IPS DF 6.9 (cell line): ENCODE measurements around the gene KIF15.

Experiments used
- DNase-seq: peaks from one replicate; pipeline ENCODE4 v3.0.0-alpha.2; 2013; ENCODE audit warnings: low read depth, low spot score
- H3K27ac ChIP-seq: one replicate; pipeline ENCODE4 v1.5.1; 2013; ENCODE audit warnings: low read length, control low read depth
- H3K27me3 ChIP-seq: 2 replicates; pipeline ENCODE4 v1.6.1; 2013; ENCODE audit warnings: mild to moderate bottlenecking, low read length; ENCODE audit not compliant: control insufficient read depth, insufficient read depth
- H3K36me3 ChIP-seq: 2 replicates; pipeline ENCODE4 v1.6.1; 2013; ENCODE audit warnings: low read length; ENCODE audit not compliant: control insufficient read depth, insufficient read depth
- H3K4me1 ChIP-seq: 2 replicates; pipeline ENCODE4 v1.6.1; 2013; ENCODE audit warnings: low read length; ENCODE audit not compliant: control insufficient read depth, insufficient read depth
- H3K4me3 ChIP-seq: 2 replicates; pipeline ENCODE4 v1.5.1; 2013; ENCODE audit warnings: mild to moderate bottlenecking, low read length
- H3K9me3 ChIP-seq: 2 replicates; pipeline ENCODE4 v1.6.1; 2013; ENCODE audit warnings: low read length, inconsistent platforms; ENCODE audit not compliant: control insufficient read depth, insufficient read depth
- WGBS: extraction: QIAGEN DNeasy Blood & Tissue Kit; methylation state at CpG from one replicate; pipeline ENCODE4 v1.1.7; 2013; ENCODE audit warnings: mixed read lengths, missing lambda C conversion rate; ENCODE audit not compliant: insufficient read length, insufficient coverage; 5-methylcytosine and 5-hydroxymethylcytosine counted together

The KIF15 gene

GRCh38 chr3:44880284-44880683 lies 118.7 kb downstream of the KIF15 start:
- Histone ChIP-seq H3K27ac (no peak overlapping the region), H3K27me3 (no peaks in the 10 kb centered on the region), H3K9me3 (no peaks in the 10 kb centered on the region), H3K4me3 (no peak overlapping the region), H3K36me3 (no peaks in the 10 kb centered on the region), H3K4me1 (no peaks in the 10 kb centered on the region)
- WGBS: no CpG with 5 or more reads among the region's 2 CpGs
- DNase-seq: no peak

DNA sequence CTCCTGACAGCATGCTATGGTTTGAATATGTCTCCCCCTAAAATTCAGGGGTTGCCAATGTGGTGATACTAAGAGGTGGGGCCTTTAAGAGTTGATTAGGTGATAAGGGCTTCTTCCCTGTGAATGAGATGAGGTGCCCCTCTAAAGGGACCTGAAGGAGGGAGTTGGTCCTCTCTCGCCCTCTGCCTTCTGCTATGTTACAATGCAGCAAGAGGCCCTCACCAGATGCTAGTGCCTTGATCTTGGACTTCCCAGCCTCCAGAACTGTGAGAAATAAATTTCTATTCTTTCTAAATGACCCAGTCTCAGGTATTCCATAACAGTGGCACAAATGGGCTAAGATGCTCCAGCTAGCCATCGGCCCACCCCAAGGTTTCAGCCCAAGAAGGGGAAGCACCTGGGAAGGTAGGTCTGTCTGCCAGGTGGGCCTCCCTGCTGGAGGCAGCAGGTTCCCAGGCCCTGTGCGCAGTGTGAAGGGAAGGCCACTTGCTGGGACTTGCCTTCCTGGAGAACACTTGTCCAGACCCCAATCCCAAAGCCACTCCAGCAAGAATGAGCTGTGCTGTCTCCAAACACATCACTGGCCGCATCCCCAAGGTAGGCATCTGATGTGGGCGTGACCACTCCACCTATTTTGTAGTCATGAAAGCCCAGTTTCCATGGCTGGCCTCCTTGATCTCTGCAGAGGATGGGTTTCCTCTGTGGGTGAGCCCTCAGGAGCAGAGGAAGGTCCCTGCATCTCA lies 121.8 kb downstream of the KIF15 start:
- H3K27ac ChIP-seq: no peak overlapping the region
- H3K4me1 ChIP-seq: no peaks in the 10 kb centered on the region
- H3K27me3 ChIP-seq: no peaks in the 10 kb centered on the region
- no peak overlapping the region for H3K4me3 ChIP-seq
- H3K36me3 ChIP-seq: no peaks in the 10 kb centered on the region
- no CpG with 5 or more reads among the region's 5 CpGs for WGBS
- DNase-seq: no peak
- no peaks in the 10 kb centered on the region for H3K9me3 ChIP-seq

DNA sequence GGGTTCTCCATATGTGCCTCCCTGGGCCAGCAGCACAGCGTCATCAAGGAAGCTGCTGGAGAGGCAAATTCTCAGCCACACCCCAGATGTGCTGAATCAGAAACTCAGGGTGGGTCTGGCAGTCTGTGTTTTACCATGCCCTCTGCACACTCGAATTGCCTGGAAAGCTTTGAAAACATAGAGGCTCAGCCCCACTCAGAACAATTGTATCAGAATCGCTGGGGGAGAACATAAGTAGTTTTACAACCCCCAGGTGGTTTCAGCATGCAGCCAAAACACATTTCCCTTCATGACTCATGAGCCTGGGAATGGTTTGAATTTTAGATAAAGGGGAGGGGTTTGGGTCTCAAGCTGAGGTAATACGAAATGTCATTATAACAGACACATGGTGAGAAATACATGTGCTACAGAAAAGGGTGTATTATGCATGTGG lies 122.4 kb downstream of the KIF15 start:
- Histone ChIP-seq H3K36me3 (no peaks in the 10 kb centered on the region), H3K9me3 (no peaks in the 10 kb centered on the region), H3K4me3 (no peak overlapping the region), H3K27me3 (no peaks in the 10 kb centered on the region), H3K27ac (no peak overlapping the region), H3K4me1 (no peaks in the 10 kb centered on the region)
- WGBS: no CpG with 5 or more reads among the region's 4 CpGs
- DNase-seq: no peak

GRCh38 chr3:44885618-44886017 lies 124.0 kb downstream of the KIF15 start:
- Histone ChIP-seq H3K36me3 (no peaks in the 10 kb centered on the region), H3K4me3 (no peak overlapping the region), H3K27ac (no peak overlapping the region), H3K4me1 (no peaks in the 10 kb centered on the region), H3K9me3 (no peaks in the 10 kb centered on the region), H3K27me3 (no peaks in the 10 kb centered on the region)
- no peak for DNase-seq
- WGBS: no CpG with 5 or more reads among the region's 4 CpGs

GRCh38 chr3:44886561-44886960 lies 125.0 kb downstream of the KIF15 start:
- no CpG with 5 or more reads among the region's 3 CpGs for WGBS
- no peaks in the 10 kb centered on the region for H3K36me3 ChIP-seq
- no peak overlapping the region for H3K4me3 ChIP-seq
- H3K27me3 ChIP-seq: no peaks in the 10 kb centered on the region
- no peak overlapping the region for H3K27ac ChIP-seq
- H3K4me1 ChIP-seq: no peaks in the 10 kb centered on the region
- no peak for DNase-seq
- H3K9me3 ChIP-seq: no peaks in the 10 kb centered on the region

- no peaks in the 10 kb centered on the region for H3K4me1 ChIP-seq
- H3K27ac ChIP-seq: no peak overlapping the region
- H3K36me3 ChIP-seq: no peaks in the 10 kb centered on the region
- H3K27me3 ChIP-seq: no peaks in the 10 kb centered on the region
- no peak for DNase-seq
- H3K4me3 ChIP-seq: no peak overlapping the region
- WGBS: no CpG with 5 or more reads among the region's 7 CpGs
- H3K9me3 ChIP-seq: no peaks in the 10 kb centered on the region
Measured at GRCh38 chr3:44887101-44887500, 125.5 kb downstream of the KIF15 start.

DNA sequence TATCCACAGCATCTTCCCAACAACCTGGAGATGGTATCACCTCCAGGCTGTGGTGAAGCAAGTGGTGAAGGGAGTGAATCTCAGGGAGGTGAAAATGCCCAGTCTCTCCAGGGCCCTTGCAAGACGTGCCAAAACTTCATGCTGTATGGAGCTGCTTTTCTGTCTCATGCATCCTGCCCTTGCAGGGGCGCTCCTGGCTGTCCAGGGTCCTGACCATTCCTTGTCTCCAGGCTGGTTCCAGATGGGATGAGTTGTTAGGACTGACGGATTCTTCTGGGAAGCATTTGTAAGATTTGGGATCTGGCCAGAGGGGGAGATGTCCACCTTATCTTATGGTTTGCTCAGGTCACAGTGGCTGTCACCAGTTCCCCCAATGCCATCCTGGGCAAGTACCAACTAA lies 128.7 kb downstream of the KIF15 start:
- H3K27me3 ChIP-seq: no peaks in the 10 kb centered on the region
- H3K36me3 ChIP-seq: no peaks in the 10 kb centered on the region
- DNase-seq: no peak
- no peak overlapping the region for H3K4me3 ChIP-seq
- H3K4me1 ChIP-seq: peaks cover 3% of the 10 kb centered on the region; the same call in 1 of the 2 replicates
- H3K9me3 ChIP-seq: no peaks in the 10 kb centered on the region
- WGBS: no CpG with 5 or more reads among the region's 3 CpGs
- H3K27ac ChIP-seq: no peak overlapping the region

DNA sequence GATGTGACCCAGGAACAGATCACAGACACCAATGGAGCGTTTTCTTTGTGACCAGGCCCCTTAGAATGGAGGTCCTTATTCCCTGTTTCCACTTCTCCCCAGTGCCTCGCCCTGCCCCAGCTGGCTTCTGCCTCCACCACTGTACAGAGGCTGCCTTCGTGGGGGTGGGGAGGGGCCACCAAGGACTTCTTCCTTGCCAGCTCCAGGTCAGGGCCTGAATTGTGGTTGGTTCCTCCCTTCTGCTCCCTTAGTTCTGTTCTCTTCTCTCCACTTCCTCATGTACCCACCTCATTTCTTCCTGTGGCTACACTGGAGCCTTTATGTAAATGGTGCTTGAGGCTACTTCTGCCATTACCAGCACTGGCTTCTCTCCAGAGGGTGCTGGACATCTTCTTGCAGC lies 129.3 kb downstream of the KIF15 start:
- Histone ChIP-seq H3K27ac (no peak overlapping the region), H3K27me3 (no peaks in the 10 kb centered on the region), H3K4me1 (peaks cover 3% of the 10 kb centered on the region; the same call in 1 of the 2 replicates), H3K36me3 (no peaks in the 10 kb centered on the region), H3K9me3 (no peaks in the 10 kb centered on the region), H3K4me3 (no peak overlapping the region)
- no peak for DNase-seq
- no CpG with 5 or more reads among the region's 3 CpGs for WGBS

DNA sequence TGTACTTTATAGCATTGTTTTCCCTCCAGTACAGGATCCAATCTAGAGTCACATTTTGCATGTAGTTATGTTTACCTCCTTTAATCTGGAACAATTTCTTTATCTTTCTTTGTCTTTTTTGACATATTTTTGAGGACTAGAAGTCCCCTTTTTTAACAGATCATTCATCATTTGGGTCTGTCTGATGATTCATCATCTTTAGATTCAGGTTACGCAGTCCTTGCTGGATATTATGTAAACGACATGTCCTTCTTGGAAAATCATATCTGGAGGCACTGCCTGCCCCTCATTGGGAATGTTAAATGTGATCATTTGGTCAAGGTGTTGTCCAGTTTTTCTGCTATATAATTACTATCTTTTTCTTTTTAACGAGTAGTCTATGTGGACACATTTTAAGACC lies 131.1 kb downstream of the KIF15 start:
- peaks cover 3% of the 10 kb centered on the region; the same call in 1 of the 2 replicates for H3K4me1 ChIP-seq
- H3K27ac ChIP-seq: no peak overlapping the region
- H3K27me3 ChIP-seq: no peaks in the 10 kb centered on the region
- no peak for DNase-seq
- H3K36me3 ChIP-seq: no peaks in the 10 kb centered on the region
- no peaks in the 10 kb centered on the region for H3K9me3 ChIP-seq
- H3K4me3 ChIP-seq: no peak overlapping the region
- WGBS: no CpG with 5 or more reads among the region's 3 CpGs

GRCh38 chr3:44893097-44893496 lies 131.5 kb downstream of the KIF15 start:
- H3K36me3 ChIP-seq: no peaks in the 10 kb centered on the region
- no peaks in the 10 kb centered on the region for H3K9me3 ChIP-seq
- WGBS: no CpG with 5 or more reads among the region's 2 CpGs
- H3K4me3 ChIP-seq: no peak overlapping the region
- H3K27me3 ChIP-seq: no peaks in the 10 kb centered on the region
- H3K27ac ChIP-seq: no peak overlapping the region
- H3K4me1 ChIP-seq: peaks cover 3% of the 10 kb centered on the region; the same call in 1 of the 2 replicates
- no peak for DNase-seq

GRCh38 chr3:44894485-44894884 lies 132.9 kb downstream of the KIF15 start:
- no CpG with 5 or more reads among the region's 5 CpGs for WGBS

More at GRCh38 chr3:44894485-44894884, 132.9 kb downstream of the KIF15 start:
- Histone ChIP-seq H3K36me3 (no peaks in the 10 kb centered on the region), H3K27me3 (no peaks in the 10 kb centered on the region), H3K9me3 (no peaks in the 10 kb centered on the region), H3K4me1 (peaks cover 5% of the 10 kb centered on the region; the same call in 1 of the 2 replicates), H3K4me3 (no peak overlapping the region), H3K27ac (no peak overlapping the region)
- no peak for DNase-seq
